KMS-11 (cell line): ENCODE data around the gene EPC2.

Source experiments
- H2AFZ ChIP-seq: fragments of 200-600 bp; sonication (generic); 2 replicates; pipeline ENCODE4 v1.6.1; 2016; ENCODE audit warnings: antibody characterized with exemption, mixed run types, low read depth
- H3K27ac ChIP-seq: fragments of 200-600 bp; sonication (generic); 2 replicates; pipeline ENCODE4 v1.6.1; 2016; ENCODE audit warnings: mild to moderate bottlenecking, mixed run types
- H3K27me3 ChIP-seq: fragments of 200-600 bp; sonication (generic); 2 replicates; pipeline ENCODE4 v1.6.1; 2017; ENCODE audit warnings: mild to moderate bottlenecking, low read depth, mixed run types, moderate library complexity; ENCODE audit not compliant: insufficient read depth
- H3K36me3 ChIP-seq: fragments of 200-600 bp; sonication (generic); 2 replicates; pipeline ENCODE4 v1.6.1; 2017; ENCODE audit warnings: mild to moderate bottlenecking, mixed run types; ENCODE audit not compliant: insufficient read depth
- H3K4me1 ChIP-seq: fragments of 200-600 bp; sonication (generic); 2 replicates; pipeline ENCODE4 v1.6.1; 2016; ENCODE audit warnings: mild to moderate bottlenecking, low read depth, mixed run types; ENCODE audit not compliant: poor library complexity, severe bottlenecking
- H3K4me2 ChIP-seq: fragments of 200-600 bp; sonication (generic); 2 replicates; pipeline ENCODE4 v1.7.0; 2016; ENCODE audit warnings: mild to moderate bottlenecking, mixed run types
- H3K4me3 ChIP-seq: fragments of 200-600 bp; sonication (generic); IDR thresholded peaks from 2 replicates; pipeline ENCODE4 v1.6.1; 2017; ENCODE audit warnings: low read depth, low read length, mixed read lengths; ENCODE audit not compliant: insufficient read depth
- H3K79me2 ChIP-seq: fragments of 200-600 bp; sonication (generic); 2 replicates; pipeline ENCODE4 v1.6.1; 2016; ENCODE audit warnings: low read depth, mixed run types; ENCODE audit not compliant: insufficient read depth
- H3K9ac ChIP-seq: fragments of 200-600 bp; sonication (generic); 2 replicates; pipeline ENCODE4 v1.6.1; 2016; ENCODE audit warnings: mild to moderate bottlenecking, mixed run types
- H4K20me1 ChIP-seq: fragments of 200-600 bp; sonication (generic); 2 replicates; pipeline ENCODE4 v1.6.1; 2016; ENCODE audit warnings: mild to moderate bottlenecking, mixed run types; ENCODE audit not compliant: insufficient read depth
- CTCF ChIP-seq: fragments of 200-600 bp; sonication (generic); conservative IDR thresholded peaks from 2 replicates; pipeline ENCODE4 v1.6.1; 2017; ENCODE audit warnings: low read depth, mild to moderate bottlenecking, antibody characterized with exemption, low read length, moderate library complexity, mixed read lengths

The EPC2 gene

GRCh38 chr2:148721991-148722777 lies 77.6 kb downstream of the EPC2 start:
- no peak overlapping the region for H3K4me2 ChIP-seq
- peaks cover 49% of the 10 kb centered on the region; the same call in 1 of the 2 replicates for H3K79me2 ChIP-seq
- TF ChIP-seq CTCF: no peak
- H3K4me3 ChIP-seq: no peak overlapping the region
- H3K36me3 ChIP-seq: no peaks in the 10 kb centered on the region
- no peak overlapping the region for H2AFZ ChIP-seq
- H3K27ac ChIP-seq: no peak overlapping the region
- peaks cover 39% of the 10 kb centered on the region for H3K4me1 ChIP-seq
- no peak overlapping the region for H3K9ac ChIP-seq
- H4K20me1 ChIP-seq: 0 out of 2 replicates have a peak, but pooled peaks cover 8% of the 10 kb centered on the region
- H3K27me3 ChIP-seq: no peaks in the 10 kb centered on the region

GRCh38 chr2:148725564-148725963 lies 81.0 kb downstream of the EPC2 start:
- H3K4me1 ChIP-seq: peaks cover 41% of the 10 kb centered on the region
- H2AFZ ChIP-seq: no peak overlapping the region
- no peaks in the 10 kb centered on the region for H3K36me3 ChIP-seq
- H3K4me2 ChIP-seq: peak overlapping the region; percentile 56
- H3K79me2 ChIP-seq: peaks cover 50% of the 10 kb centered on the region
- H3K4me3 ChIP-seq: no peak overlapping the region
- no peak overlapping the region; the same call in 1 of the 2 replicates for H3K27ac ChIP-seq
- no peak for TF ChIP-seq CTCF
- no peak overlapping the region for H3K9ac ChIP-seq
- H4K20me1 ChIP-seq: 0 out of 2 replicates have a peak, but pooled peaks cover 8% of the 10 kb centered on the region
- no peaks in the 10 kb centered on the region for H3K27me3 ChIP-seq

GRCh38 chr2:148726228-148726627 lies 81.7 kb downstream of the EPC2 start:
- H4K20me1 ChIP-seq: 0 out of 2 replicates have a peak, but pooled peaks cover 8% of the 10 kb centered on the region
- no peaks in the 10 kb centered on the region for H3K36me3 ChIP-seq
- no peak for TF ChIP-seq CTCF
- H3K4me2 ChIP-seq: peak overlapping the region; percentile 56
- peaks cover 45% of the 10 kb centered on the region for H3K79me2 ChIP-seq
- H3K4me1 ChIP-seq: peaks cover 38% of the 10 kb centered on the region
- no peak overlapping the region for H3K9ac ChIP-seq
- H3K4me3 ChIP-seq: no peak overlapping the region
- H2AFZ ChIP-seq: no peak overlapping the region
- no peak overlapping the region; the same call in 1 of the 2 replicates for H3K27ac ChIP-seq
- no peaks in the 10 kb centered on the region for H3K27me3 ChIP-seq

- no peak overlapping the region for H3K4me2 ChIP-seq
- H2AFZ ChIP-seq: no peak overlapping the region
- no peak overlapping the region for H3K4me3 ChIP-seq
- no peaks in the 10 kb centered on the region for H3K27me3 ChIP-seq
- peaks cover 28% of the 10 kb centered on the region for H3K79me2 ChIP-seq
- TF ChIP-seq CTCF: no peak
- H3K36me3 ChIP-seq: no peaks in the 10 kb centered on the region
- H3K27ac ChIP-seq: no peak overlapping the region
- 0 out of 2 replicates have a peak, but pooled peaks cover 8% of the 10 kb centered on the region for H4K20me1 ChIP-seq
- H3K9ac ChIP-seq: no peak overlapping the region
- H3K4me1 ChIP-seq: peaks cover 22% of the 10 kb centered on the region
These were observed 85.5 kb downstream of the EPC2 start for GRCh38 chr2:148730085-148730484.
